GM19452 (cell line): ENCODE data around the gene VPS41.
"Not testable (repeated sequence)": the region's sequence is repeated elsewhere in the genome, so short reads cannot be mapped to it uniquely, and the experiment has no call there.

ENCODE experiments used
- ATAC-seq: cut with Tn5 transposase; IDR thresholded peaks from one replicate; pipeline ENCODE4 v1.9.1; 2021; ENCODE audit not compliant: unreplicated experiment

VPS41 gene

GRCh38 chr7:38855867-38856266 is 53.1 kb downstream of the VPS41 start:
- no peak for ATAC-seq

- ATAC-seq: no peak
These were observed 53.6 kb downstream of the VPS41 start for GRCh38 chr7:38855386-38855785.

GRCh38 chr7:38854947-38855346 is 54.0 kb downstream of the VPS41 start:
- ATAC-seq: not testable (repeated sequence)

- no peak for ATAC-seq
These were observed 57.7 kb downstream of the VPS41 start for GRCh38 chr7:38851321-38851720.

GRCh38 chr7:38846280-38846679 is 62.7 kb downstream of the VPS41 start:
- no peak for ATAC-seq

- ATAC-seq: no peak
These were observed 63.9 kb downstream of the VPS41 start for GRCh38 chr7:38844952-38845563.

- no peak for ATAC-seq
These were observed 66.2 kb downstream of the VPS41 start for GRCh38 chr7:38842746-38843145.

GRCh38 chr7:38840736-38841460 is 68.1 kb downstream of the VPS41 start:
- no peak for ATAC-seq

- no peak for ATAC-seq
These were observed 69.1 kb downstream of the VPS41 start for GRCh38 chr7:38839851-38840250.

GRCh38 chr7:38838725-38839385 is 70.1 kb downstream of the VPS41 start:
- no peak for ATAC-seq

- ATAC-seq: no peak
These were observed 74.6 kb downstream of the VPS41 start for GRCh38 chr7:38834357-38834756.

- no peak for ATAC-seq
These were observed 75.7 kb downstream of the VPS41 start for GRCh38 chr7:38833329-38833728.

GRCh38 chr7:38831259-38831996 is 77.6 kb downstream of the VPS41 start:
- ATAC-seq: no peak

GRCh38 chr7:38830826-38831225 is 78.2 kb downstream of the VPS41 start:
- ATAC-seq: no peak

- no peak for ATAC-seq
These were observed 79.4 kb downstream of the VPS41 start for GRCh38 chr7:38829488-38830165.

- no peak for ATAC-seq
These were observed 81.0 kb downstream of the VPS41 start for GRCh38 chr7:38828026-38828425.

- no peak for ATAC-seq
These were observed 83.1 kb downstream of the VPS41 start for GRCh38 chr7:38825721-38826440.

- ATAC-seq: no peak
These were observed 84.0 kb downstream of the VPS41 start for GRCh38 chr7:38824948-38825347.

- ATAC-seq: no peak
These were observed 86.4 kb downstream of the VPS41 start for GRCh38 chr7:38822549-38822948.

- ATAC-seq: no peak
These were observed 88.4 kb downstream of the VPS41 start for GRCh38 chr7:38820571-38820970.
